ENCODE data around the gene N4BP2L1. TPM values are rescaled to one million over a fixed set of nuclear protein-coding genes. Genes with fewer than 3 reads are reported as not detected.

The N4BP2L1 gene
- polyA plus RNA-seq, 2 of the 4 experiments (the other 2 are of a cell fraction): 0.41 to 0.85 TPM

DNA sequence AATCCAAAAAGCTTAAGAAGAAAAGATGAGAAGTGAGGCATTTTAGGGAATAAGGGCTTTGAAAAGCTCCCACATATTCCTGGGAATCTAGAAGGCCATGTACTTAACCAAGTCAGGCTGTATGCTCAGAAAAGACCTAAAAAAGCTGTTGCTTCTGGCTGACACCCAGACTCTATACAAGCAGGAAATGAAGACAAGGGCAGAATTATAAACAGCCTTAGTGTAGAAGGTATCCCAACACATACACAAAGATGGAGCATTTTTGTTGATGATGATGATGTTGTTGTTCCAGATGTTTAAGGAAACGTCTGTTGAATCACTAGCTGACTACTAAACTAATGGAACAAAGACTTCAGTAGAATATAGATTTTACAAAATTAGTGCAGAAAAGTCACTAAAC is 26.1 kb upstream of the N4BP2L1 start:
- ChIA-PET POLR2A (no interaction called here), CTCF (no interaction called here)
- Histone ChIP-seq H3K4me2 (no peak overlapping the region), H3K9me3 (peaks cover 4% of the 10 kb centered on the region; the same call in 2 of the 3 replicates), H3K4me3 (no peak overlapping the region), H3K4me1 (no peaks in the 10 kb centered on the region), H3K27ac (no peak overlapping the region)
- DNase-seq (ENCODE audit: low read depth in 1 of 2, low spot score in 1 of 2) (no peak), ATAC-seq (no peak), FAIRE-seq (no peak)
- no peak for TF ChIP-seq GATA3 (IDR thresholded peaks at IDR 0.05; ENCODE audit: borderline replicate concordance)
- TF ChIP-seq, protein P1, sequence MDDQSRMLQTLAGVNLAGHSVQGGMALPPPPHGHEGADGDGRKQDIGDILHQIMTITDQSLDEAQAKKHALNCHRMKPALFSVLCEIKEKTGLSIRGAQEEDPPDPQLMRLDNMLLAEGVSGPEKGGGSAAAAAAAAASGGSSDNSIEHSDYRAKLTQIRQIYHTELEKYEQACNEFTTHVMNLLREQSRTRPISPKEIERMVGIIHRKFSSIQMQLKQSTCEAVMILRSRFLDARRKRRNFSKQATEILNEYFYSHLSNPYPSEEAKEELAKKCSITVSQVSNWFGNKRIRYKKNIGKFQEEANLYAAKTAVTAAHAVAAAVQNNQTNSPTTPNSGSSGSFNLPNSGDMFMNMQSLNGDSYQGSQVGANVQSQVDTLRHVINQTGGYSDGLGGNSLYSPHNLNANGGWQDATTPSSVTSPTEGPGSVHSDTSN (IDR thresholded peaks at IDR 0.05): no peak
- TF ChIP-seq, protein P2, sequence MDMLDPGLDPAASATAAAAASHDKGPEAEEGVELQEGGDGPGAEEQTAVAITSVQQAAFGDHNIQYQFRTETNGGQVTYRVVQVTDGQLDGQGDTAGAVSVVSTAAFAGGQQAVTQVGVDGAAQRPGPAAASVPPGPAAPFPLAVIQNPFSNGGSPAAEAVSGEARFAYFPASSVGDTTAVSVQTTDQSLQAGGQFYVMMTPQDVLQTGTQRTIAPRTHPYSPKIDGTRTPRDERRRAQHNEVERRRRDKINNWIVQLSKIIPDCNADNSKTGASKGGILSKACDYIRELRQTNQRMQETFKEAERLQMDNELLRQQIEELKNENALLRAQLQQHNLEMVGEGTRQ (IDR thresholded peaks at IDR 0.05): no peak
- no peak for TF ChIP-seq HOXB5 (CRISPR knock-in tag; IDR thresholded peaks at IDR 0.05)
- TF ChIP-seq, protein P3, sequence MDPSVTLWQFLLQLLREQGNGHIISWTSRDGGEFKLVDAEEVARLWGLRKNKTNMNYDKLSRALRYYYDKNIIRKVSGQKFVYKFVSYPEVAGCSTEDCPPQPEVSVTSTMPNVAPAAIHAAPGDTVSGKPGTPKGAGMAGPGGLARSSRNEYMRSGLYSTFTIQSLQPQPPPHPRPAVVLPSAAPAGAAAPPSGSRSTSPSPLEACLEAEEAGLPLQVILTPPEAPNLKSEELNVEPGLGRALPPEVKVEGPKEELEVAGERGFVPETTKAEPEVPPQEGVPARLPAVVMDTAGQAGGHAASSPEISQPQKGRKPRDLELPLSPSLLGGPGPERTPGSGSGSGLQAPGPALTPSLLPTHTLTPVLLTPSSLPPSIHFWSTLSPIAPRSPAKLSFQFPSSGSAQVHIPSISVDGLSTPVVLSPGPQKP (IDR thresholded peaks at IDR 0.05; ENCODE audit: low read depth, low read length): no peak
- TF ChIP-seq, protein P4, sequence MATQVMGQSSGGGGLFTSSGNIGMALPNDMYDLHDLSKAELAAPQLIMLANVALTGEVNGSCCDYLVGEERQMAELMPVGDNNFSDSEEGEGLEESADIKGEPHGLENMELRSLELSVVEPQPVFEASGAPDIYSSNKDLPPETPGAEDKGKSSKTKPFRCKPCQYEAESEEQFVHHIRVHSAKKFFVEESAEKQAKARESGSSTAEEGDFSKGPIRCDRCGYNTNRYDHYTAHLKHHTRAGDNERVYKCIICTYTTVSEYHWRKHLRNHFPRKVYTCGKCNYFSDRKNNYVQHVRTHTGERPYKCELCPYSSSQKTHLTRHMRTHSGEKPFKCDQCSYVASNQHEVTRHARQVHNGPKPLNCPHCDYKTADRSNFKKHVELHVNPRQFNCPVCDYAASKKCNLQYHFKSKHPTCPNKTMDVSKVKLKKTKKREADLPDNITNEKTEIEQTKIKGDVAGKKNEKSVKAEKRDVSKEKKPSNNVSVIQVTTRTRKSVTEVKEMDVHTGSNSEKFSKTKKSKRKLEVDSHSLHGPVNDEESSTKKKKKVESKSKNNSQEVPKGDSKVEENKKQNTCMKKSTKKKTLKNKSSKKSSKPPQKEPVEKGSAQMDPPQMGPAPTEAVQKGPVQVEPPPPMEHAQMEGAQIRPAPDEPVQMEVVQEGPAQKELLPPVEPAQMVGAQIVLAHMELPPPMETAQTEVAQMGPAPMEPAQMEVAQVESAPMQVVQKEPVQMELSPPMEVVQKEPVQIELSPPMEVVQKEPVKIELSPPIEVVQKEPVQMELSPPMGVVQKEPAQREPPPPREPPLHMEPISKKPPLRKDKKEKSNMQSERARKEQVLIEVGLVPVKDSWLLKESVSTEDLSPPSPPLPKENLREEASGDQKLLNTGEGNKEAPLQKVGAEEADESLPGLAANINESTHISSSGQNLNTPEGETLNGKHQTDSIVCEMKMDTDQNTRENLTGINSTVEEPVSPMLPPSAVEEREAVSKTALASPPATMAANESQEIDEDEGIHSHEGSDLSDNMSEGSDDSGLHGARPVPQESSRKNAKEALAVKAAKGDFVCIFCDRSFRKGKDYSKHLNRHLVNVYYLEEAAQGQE (IDR thresholded peaks at IDR 0.05): no peak
- 41% methylated on average over 1 of the region's 1 CpG for WGBS (ENCODE audit: missing lambda C conversion rate)

DNA sequence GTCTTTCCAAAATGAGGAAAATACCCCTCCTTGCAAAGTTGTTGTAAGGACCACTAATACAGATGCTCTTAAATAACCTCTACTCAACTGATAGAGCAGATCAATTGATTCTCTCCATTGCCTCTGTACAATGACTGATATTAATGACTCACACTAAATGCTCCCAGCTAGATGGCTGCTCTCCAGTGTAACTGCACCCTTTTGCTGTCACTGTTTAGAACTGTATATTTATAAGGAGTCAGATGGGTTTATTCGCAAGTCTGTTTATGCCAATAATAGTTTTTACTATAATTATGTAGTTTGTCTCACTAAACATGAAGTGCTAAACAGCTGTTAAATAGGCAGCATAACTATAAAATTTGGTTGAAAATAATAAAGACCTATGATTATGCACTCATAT is 21.0 kb upstream of the N4BP2L1 start:
- Histone ChIP-seq H3K4me2 (no peak overlapping the region), H3K4me1 (no peaks in the 10 kb centered on the region), H3K27ac (no peak overlapping the region), H3K4me3 (no peak overlapping the region), H3K9me3 (peaks cover 4% of the 10 kb centered on the region; the same call in 2 of the 3 replicates)
- POLR2A ChIA-PET: no interaction called here
- FAIRE-seq (no peak), DNase-seq (ENCODE audit: low read depth in 1 of 2, low spot score in 1 of 2) (no peak), ATAC-seq (no peak)
- WGBS (ENCODE audit: missing lambda C conversion rate): 100% methylated on average over 1 of the region's 1 CpG
- CTCF ChIA-PET: interaction anchor here (1.5 kb wide), 1 partner anchor 18 kb away, joined by 3 read pairs; no protein-coding TSS in a partner anchor
- TF ChIP-seq, protein P2 (IDR thresholded peaks at IDR 0.05): no peak
- no peak for TF ChIP-seq RCOR1 (IDR thresholded peaks at IDR 0.05; ENCODE audit: low read depth, low read length)
- TF ChIP-seq, protein P3 (IDR thresholded peaks at IDR 0.05; ENCODE audit: low read depth, low read length): no peak
- TF ChIP-seq, protein P5, sequence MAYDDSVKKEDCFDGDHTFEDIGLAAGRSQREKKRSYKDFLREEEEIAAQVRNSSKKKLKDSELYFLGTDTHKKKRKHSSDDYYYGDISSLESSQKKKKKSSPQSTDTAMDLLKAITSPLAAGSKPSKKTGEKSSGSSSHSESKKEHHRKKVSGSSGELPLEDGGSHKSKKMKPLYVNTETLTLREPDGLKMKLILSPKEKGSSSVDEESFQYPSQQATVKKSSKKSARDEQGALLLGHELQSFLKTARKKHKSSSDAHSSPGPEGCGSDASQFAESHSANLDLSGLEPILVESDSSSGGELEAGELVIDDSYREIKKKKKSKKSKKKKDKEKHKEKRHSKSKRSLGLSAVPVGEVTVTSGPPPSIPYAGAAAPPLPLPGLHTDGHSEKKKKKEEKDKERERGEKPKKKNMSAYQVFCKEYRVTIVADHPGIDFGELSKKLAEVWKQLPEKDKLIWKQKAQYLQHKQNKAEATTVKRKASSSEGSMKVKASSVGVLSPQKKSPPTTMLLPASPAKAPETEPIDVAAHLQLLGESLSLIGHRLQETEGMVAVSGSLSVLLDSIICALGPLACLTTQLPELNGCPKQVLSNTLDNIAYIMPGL (CRISPR knock-in tag; IDR thresholded peaks at IDR 0.05; ENCODE audit: borderline replicate concordance): no peak
- no peak for TF ChIP-seq NFE2L2 (conservative IDR thresholded peaks at IDR 0.05; ENCODE audit: low read length)
- no peak for TF ChIP-seq EP300 (IDR thresholded peaks at IDR 0.05)
- TF ChIP-seq, protein P6, sequence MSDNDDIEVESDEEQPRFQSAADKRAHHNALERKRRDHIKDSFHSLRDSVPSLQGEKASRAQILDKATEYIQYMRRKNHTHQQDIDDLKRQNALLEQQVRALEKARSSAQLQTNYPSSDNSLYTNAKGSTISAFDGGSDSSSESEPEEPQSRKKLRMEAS (IDR thresholded peaks at IDR 0.05): no peak
- TF ChIP-seq, protein P7, sequence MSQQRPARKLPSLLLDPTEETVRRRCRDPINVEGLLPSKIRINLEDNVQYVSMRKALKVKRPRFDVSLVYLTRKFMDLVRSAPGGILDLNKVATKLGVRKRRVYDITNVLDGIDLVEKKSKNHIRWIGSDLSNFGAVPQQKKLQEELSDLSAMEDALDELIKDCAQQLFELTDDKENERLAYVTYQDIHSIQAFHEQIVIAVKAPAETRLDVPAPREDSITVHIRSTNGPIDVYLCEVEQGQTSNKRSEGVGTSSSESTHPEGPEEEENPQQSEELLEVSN (IDR thresholded peaks at IDR 0.05; ENCODE audit: borderline replicate concordance, low read depth): no peak
- no peak for TF ChIP-seq FOXS1 (CRISPR knock-in tag; IDR thresholded peaks at IDR 0.05)
- TF ChIP-seq, protein P8, sequence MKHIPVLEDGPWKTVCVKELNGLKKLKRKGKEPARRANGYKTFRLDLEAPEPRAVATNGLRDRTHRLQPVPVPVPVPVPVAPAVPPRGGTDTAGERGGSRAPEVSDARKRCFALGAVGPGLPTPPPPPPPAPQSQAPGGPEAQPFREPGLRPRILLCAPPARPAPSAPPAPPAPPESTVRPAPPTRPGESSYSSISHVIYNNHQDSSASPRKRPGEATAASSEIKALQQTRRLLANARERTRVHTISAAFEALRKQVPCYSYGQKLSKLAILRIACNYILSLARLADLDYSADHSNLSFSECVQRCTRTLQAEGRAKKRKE (CRISPR knock-in tag; IDR thresholded peaks at IDR 0.05; ENCODE audit: low read depth): no peak
- no peak for TF ChIP-seq JUNB (IDR thresholded peaks at IDR 0.05)
- TF ChIP-seq SMC3 (IDR thresholded peaks at IDR 0.05): no peak
- TF ChIP-seq, protein P9, sequence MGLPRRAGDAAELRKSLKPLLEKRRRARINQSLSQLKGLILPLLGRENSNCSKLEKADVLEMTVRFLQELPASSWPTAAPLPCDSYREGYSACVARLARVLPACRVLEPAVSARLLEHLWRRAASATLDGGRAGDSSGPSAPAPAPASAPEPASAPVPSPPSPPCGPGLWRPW (IDR thresholded peaks at IDR 0.05): no peak
- no peak for TF ChIP-seq ZFP36 (IDR thresholded peaks at IDR 0.05; ENCODE audit: borderline replicate concordance, partially characterized antibody)

Measured in A549 (cell line).